ENCODE data around the gene AMN.

The AMN gene

DNA sequence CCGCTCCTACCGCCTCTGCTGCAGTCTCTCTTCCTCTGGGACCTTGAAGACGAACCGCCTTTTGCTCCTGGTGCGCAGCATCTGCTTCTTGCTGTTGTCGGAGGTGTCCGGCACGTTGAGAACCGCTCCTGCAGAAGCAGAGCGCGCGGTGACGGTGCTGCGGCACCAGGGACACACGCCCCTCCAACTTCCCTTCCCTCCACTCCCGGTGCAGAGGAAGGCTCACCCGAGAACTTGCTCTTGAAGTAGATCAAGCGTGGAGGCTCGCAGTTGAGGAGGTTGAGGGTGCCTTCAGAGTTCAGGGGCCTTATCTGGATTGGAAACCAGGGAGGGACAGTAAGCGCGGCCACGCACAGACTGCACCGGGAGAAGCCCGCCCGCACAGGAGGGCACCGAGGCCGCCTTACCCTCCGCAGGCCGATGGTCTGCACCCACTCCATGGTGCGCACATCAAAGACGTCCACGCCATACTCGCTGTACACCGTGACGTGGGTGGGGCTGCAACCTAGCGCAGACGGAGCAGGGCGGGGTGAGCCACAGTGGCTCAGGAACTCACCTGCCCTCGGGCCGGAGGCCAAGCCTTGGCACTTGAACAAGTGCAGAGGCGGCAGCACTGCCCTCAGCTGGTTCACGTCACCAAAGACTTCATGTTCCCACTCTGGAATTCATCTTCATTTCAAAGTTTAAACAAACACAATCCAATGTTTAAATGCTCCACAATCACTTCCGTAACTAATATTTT is 17.5 kb downstream of the AMN start:
- no peak for DNase-seq (ENCODE audit: low read depth in 1 of 2, low spot score in 1 of 2)
- no peak for TF ChIP-seq JUND (IDR thresholded peaks at IDR 0.05; ENCODE audit: low read depth)
- in situ Hi-C loops (cut with HindIII; ENCODE audit: low pct_unique_long_range_greater_than_20kb, low sequenced_read_pairs), result no loop called here

DNA sequence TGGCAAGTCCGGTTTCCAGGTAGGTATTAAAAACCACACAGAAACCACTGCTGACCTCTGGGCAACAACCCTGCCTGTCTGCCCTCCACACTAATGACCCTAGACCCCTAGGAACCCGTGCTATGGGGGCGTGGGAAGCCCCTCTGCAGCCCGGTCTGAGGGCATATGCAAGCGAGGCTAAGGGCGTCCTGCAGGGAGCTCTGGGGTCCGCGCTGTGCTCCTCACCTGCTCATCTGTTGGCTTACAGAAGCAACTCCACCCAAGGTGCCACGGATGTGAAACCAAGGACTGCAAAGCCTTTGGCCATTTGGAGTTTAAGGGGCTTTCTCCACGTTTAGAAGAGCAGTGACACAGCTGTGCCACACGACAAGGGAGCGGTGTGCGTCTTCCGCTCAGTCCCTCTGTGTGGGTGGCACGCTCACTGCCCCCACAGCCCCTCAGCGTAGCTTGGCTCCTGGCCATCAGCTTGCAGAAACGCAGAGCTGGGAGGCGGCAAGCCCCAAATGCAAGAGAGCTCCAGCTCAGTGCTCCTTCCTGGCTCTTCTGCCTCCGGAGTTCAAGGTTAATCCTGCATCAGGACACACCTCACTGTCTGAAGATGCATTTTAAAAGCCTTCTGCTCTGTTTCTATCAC is 18.4 kb downstream of the AMN start:
- in situ Hi-C loops (cut with HindIII; ENCODE audit: low pct_unique_long_range_greater_than_20kb, low sequenced_read_pairs), result no loop called here
- DNase-seq (ENCODE audit: low read depth in 1 of 2, low spot score in 1 of 2), result no peak
- no peak for TF ChIP-seq JUND (IDR thresholded peaks at IDR 0.05; ENCODE audit: low read depth)

DNA sequence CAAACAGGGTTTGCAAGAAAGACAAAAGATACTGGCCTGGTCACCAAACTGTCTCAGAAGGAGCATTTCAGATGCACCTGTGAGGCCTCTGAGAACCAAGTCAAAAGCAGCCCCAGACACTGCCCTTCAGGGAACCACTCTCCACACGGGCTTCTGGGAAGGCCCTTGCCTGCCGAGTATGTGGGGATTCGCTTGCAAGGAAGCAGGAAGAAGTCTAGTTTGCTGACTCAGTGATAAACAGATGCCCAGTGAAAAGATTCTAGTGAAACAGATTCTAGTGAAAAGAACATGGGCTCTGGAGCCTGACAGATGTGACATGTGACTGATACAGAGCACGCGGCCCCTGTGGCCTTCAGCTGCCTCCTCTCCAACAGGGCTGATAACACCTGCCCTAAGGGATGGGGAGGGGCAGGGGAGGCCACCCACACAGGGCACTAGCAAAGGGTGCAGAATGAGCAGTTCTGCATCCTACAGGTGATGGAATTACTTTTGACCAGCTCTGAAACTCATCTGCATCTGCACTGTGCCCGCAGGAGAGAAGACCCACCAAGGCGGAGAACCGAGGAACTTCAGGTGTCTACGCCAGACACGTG is 19.1 kb downstream of the AMN start:
- DNase-seq (ENCODE audit: low read depth in 1 of 2, low spot score in 1 of 2), result no peak
- TF ChIP-seq JUND (IDR thresholded peaks at IDR 0.05; ENCODE audit: low read depth), result no peak
- in situ Hi-C loops (cut with HindIII; ENCODE audit: low pct_unique_long_range_greater_than_20kb, low sequenced_read_pairs), result no loop called here

DNA sequence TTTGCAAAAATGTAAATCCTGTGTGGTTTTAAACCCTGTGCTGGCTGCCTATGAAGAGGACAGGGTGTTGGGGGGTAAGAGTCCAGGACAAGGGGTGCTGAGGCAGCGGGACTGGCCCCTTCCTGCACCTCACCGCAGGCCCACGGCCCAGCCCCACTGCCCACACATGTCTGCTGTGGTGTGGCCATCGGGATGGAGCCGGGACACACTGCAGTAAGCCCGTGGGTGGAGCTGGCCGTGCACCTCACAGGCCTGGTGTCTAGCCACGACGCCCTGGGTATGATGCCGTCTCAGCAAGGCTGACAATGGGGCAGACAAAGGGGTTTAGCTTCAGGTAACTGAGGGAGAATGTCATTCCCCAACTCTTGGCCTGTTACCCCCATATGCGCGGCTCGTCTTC is 19.6 kb downstream of the AMN start:
- in situ Hi-C loops (cut with HindIII; ENCODE audit: low pct_unique_long_range_greater_than_20kb, low sequenced_read_pairs), result no loop called here
- no peak for DNase-seq (ENCODE audit: low read depth in 1 of 2, low spot score in 1 of 2)
- no peak for TF ChIP-seq JUND (IDR thresholded peaks at IDR 0.05; ENCODE audit: low read depth)

DNA sequence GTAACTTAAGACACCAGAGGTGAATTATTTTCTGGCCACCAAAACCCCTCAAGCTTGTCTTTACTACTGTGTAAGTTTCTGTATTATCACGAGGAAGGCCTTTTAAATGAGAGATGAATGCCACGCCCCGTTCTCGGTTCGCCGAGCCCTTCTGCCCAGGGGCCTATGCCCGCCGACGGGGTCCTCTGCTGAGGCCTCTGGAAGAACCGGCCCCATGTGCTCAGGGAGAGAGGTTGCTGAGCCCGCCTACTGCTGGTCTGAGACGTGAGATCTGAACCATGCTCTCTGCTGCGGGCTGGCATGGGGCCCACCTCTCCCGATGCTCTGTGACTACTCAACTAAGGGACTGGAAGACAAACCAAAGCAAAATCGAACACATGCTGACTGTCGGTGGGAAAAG is 21.0 kb downstream of the AMN start:
- no peak for TF ChIP-seq JUND (IDR thresholded peaks at IDR 0.05; ENCODE audit: low read depth)
- in situ Hi-C loops (cut with HindIII; ENCODE audit: low pct_unique_long_range_greater_than_20kb, low sequenced_read_pairs), result no loop called here
- no peak for DNase-seq (ENCODE audit: low read depth in 1 of 2, low spot score in 1 of 2)

DNA sequence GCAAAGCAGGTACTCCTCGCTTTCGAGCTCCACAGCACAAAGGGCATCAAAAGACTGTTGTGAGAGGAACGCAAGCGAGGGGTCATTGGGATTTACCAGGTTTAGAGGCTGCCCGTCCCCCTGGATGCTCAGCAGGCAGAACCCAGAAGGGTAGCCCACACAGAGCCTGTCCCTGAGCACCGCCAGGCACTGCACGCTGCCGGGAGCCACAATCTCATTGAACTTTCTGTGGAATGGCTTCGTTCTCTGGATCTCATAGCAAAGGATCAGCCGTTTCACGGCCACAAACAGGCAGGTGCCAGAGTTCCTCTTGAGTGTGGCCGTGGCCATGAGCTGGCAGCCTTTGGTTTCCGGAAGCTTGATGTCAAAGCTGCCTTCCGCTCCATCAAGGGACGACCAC is 21.5 kb downstream of the AMN start:
- no peak for TF ChIP-seq JUND (IDR thresholded peaks at IDR 0.05; ENCODE audit: low read depth)
- DNase-seq (ENCODE audit: low read depth in 1 of 2, low spot score in 1 of 2), result no peak

DNA sequence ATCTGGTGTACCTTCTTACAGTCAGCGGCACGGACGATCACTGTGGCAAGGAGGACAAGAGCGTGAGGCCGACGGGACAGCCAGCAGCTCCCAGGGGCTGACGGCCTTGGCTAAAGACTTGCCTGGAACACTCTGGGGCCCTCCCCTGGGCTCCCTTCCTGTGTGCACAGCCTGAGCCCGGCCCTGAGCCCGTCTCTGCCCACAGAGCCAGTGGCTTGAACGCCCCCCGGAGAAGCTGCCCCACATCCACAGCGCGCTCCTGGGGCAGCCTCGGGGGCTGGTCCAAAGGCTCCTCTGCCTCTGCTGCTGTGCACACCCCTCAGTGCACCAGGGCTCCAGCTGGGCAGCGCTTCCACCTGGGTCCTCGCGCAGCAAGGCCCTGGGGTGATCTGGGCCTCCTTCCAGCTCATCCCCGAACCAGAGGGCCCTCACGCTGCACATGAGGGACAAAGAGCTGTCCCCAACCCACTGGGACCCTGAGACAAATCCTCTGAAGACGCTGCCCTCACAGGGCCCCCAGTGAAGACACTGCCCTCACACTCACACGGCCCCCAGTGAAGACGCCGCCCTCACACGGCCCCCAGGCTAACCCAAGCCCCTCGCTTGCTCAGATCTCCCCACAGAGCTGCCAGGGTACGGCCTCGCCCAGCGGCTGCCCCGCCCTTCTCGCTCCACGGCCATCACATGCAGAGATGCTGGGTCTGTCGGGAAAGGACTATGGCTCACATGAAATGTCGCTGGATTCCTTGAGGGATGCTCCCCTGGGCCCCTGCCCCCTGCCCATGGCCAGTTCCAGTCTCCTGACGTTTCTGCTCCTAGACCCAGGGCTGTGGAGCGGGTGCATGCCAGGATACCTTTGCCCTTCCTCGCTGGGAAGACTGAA is 22.2 kb downstream of the AMN start:
- TF ChIP-seq JUND (IDR thresholded peaks at IDR 0.05; ENCODE audit: low read depth), result no peak
- DNase-seq (ENCODE audit: low read depth in 1 of 2, low spot score in 1 of 2), result no peak
- in situ Hi-C loops (cut with HindIII; ENCODE audit: low pct_unique_long_range_greater_than_20kb, low sequenced_read_pairs), result no loop called here

More for the DNA sequence above, 21.5 kb downstream of the AMN start:
- in situ Hi-C loops (cut with HindIII; ENCODE audit: low pct_unique_long_range_greater_than_20kb, low sequenced_read_pairs), result no loop called here

DNA sequence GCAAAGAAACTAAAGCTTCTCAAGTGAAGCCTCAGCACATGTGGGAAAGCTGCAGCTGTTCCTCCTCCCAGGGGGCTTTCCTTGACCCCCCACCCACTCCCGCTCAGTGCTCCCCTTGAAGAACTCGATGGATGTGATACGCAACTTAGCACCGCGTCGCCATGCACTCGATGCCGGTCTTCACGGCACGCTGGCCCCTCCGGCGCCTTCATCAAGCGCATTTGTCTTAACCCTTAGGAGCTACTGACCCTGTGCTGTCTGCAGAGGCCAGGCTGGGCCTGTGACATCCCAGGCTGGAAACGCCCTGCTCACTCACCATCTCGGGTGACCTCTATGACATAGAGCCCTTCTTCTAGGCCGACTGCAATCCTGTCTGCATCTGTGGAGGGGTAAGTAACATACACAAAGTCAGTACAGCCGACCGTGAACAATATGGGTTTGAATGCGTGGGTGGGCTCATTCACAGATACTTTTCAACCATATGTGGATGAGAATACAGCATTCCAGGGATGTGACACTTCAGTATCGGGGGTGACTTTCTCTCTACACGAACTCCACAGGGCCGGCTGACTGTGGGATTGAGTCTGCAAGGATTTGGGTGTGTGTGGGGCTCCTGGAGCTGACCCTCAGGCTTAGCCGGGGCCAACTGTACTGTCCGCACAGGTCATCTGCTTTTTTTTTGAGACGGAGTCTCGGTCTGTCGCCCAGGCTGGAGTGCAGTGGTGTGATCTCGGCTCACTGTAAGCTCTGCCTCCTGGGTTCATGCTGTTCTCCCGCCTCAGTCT is 23.1 kb downstream of the AMN start:
- TF ChIP-seq JUND (IDR thresholded peaks at IDR 0.05; ENCODE audit: low read depth), result no peak
- in situ Hi-C loops (cut with HindIII; ENCODE audit: low pct_unique_long_range_greater_than_20kb, low sequenced_read_pairs), result no loop called here

DNA sequence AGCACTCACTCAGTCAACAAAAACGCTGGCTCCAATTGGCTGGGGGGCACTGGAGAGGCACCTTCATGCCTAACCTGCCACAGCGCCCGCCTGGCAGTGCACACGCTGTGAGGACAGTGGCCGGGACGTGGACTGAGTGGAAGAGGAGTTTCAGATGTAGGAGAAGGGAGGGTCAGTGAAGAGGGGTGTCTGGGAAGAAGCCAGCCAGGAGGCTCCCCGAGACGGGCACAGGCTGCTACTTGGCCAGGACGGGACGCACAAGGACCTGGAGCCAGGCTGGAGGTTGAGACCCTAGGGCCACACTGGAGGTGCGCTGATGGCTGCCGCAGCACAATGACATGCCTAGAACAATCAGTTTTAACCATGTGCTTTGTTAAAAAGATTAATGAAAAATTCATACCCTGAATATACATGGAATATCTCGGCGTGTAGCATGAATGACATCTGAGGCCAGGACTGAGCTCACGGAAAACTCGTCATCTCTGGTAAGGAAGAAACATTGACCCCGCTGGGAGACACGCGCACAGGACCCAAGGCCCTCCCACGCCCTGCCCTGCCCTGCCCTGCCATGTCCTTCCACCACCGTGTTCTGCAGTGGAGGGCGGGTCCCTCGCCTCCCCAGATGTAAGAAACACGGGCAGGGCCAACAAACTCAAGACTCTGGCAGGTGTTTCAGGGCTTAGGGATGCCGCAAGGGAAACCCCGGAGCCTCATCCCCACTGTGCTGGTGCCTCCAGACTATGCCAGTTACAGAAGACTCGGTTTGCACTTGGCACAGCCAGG is 25.0 kb downstream of the AMN start:
- TF ChIP-seq JUND (IDR thresholded peaks at IDR 0.05; ENCODE audit: low read depth), result no peak
- in situ Hi-C loops (cut with HindIII; ENCODE audit: low pct_unique_long_range_greater_than_20kb, low sequenced_read_pairs), result no loop called here
- DNase-seq (ENCODE audit: low read depth in 1 of 2, low spot score in 1 of 2), result no peak

More for the DNA sequence above, 23.1 kb downstream of the AMN start:
- no peak for DNase-seq (ENCODE audit: low read depth in 1 of 2, low spot score in 1 of 2)

DNA sequence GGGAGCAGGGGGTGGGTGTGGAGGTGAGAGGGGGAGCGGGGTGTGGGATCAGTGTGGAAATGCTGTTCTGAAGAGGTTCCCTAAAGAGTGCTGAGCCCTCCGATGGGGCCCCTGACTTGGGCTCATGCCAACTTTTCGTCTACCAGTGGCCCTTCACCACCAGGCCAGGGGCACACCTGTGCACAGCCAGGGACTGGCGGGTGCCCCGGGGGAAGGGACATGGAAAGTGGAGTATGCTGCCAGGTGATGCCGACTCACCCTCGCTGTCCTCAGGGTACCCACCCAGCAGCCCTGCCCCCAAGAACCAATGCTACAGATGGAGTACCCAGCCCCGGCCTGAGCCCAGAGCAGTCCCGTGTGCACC is 26.2 kb downstream of the AMN start:
- no peak for TF ChIP-seq JUND (IDR thresholded peaks at IDR 0.05; ENCODE audit: low read depth)
- in situ Hi-C loops (cut with HindIII; ENCODE audit: low pct_unique_long_range_greater_than_20kb, low sequenced_read_pairs), result no loop called here
- no peak for DNase-seq (ENCODE audit: low read depth in 1 of 2, low spot score in 1 of 2)

DNA sequence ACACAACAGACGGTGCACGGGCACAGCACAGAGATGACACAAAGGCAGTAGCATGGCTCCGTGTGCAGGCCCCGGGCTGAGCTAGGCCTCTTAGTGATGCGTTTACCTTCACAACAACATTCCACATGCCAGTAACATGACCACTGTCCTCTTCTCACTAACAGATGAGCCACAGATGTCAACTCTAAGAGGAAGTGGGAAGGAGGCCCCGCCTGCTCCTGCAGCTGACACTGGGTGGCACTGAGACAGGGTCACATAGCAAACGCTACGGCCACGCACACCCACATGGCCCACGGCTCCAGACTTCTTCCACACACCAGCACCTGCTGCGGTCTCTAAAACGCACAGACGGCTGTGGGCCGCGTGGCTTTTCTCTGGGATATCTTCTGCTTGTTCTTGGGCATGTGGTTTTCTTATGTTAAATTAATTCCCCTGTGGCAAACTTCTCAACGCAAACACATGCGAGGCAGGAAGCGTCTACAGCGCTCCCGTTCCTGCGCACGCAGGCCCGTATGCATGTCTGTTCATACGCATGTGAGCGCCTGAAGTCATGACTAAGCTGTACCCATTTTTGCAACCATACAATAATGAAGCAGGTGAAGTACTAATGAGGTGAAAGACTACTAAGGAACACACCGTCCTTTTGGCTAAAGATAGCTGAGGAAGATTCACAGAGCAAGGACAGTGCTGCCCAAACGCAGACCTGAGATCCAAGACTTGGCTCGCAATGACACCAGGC is 26.8 kb downstream of the AMN start:
- no peak for TF ChIP-seq JUND (IDR thresholded peaks at IDR 0.05; ENCODE audit: low read depth)
- DNase-seq (ENCODE audit: low read depth in 1 of 2, low spot score in 1 of 2), result no peak
- in situ Hi-C loops (cut with HindIII; ENCODE audit: low pct_unique_long_range_greater_than_20kb, low sequenced_read_pairs), result no loop called here
